ENCODE results near the gene MEMO1. TPM values are rescaled to one million over a fixed set of nuclear protein-coding genes. Genes with fewer than 3 reads are reported as not detected.
A peak's percentile ranks its signal among the peaks of the same experiment; 100 is the strongest.

The MEMO1 gene
- total and polyA plus RNA-seq, 11 donors, result 20.1 to 94.8 (median 53.0) TPM

DNA sequence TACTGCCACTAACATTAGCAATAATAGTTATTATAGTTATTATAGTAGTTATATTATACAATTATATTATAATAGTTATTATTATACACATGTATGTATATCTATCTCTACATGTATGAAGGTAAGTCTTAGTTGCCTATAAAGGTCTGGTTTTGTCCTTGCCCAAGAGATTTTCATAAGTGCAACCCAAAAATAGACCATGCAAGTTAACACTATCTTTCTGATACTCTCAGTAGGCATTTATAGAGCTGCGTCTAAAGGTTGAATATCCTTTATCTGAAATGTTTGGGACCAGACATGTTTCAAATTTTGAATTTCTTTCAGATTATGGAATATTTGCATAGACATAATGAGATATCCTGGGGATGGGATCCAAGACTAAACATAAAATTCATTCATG lies 175.4 kb downstream of the MEMO1 start:
- WGBS, 4 donors, result 51 to 68% (median 58%) methylated on average over 1 of the region's 1 CpG
- H3K4me1 ChIP-seq, result peaks cover 0 to 2% (median 0%) of the 10 kb centered on the region in 12 donors
- intact Hi-C loops (cut with DNase I), result loop anchor here in 1 of 10 donors (10.0 kb wide), 1 partner anchor 1121 kb away; no protein-coding TSS in a partner anchor
- H3K9me3 ChIP-seq, result no peaks in the 10 kb centered on the region
- TF ChIP-seq, protein P1, sequence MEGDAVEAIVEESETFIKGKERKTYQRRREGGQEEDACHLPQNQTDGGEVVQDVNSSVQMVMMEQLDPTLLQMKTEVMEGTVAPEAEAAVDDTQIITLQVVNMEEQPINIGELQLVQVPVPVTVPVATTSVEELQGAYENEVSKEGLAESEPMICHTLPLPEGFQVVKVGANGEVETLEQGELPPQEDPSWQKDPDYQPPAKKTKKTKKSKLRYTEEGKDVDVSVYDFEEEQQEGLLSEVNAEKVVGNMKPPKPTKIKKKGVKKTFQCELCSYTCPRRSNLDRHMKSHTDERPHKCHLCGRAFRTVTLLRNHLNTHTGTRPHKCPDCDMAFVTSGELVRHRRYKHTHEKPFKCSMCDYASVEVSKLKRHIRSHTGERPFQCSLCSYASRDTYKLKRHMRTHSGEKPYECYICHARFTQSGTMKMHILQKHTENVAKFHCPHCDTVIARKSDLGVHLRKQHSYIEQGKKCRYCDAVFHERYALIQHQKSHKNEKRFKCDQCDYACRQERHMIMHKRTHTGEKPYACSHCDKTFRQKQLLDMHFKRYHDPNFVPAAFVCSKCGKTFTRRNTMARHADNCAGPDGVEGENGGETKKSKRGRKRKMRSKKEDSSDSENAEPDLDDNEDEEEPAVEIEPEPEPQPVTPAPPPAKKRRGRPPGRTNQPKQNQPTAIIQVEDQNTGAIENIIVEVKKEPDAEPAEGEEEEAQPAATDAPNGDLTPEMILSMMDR (IDR thresholded peaks at IDR 0.05), result no peak
- TF ChIP-seq POLR2A (IDR thresholded peaks at IDR 0.05), result no peak
- H3K36me3 ChIP-seq, result no peaks in the 10 kb centered on the region
- peak overlapping the region in 1 of 12 donors; percentile 10 for H3K27ac ChIP-seq
- H3K4me3 ChIP-seq, result no peak overlapping the region
- H3K27me3 ChIP-seq, result no peaks in the 10 kb centered on the region
- ATAC-seq, result peak in 1 of 4 donors; percentile 45
- no peak for DNase-seq

DNA sequence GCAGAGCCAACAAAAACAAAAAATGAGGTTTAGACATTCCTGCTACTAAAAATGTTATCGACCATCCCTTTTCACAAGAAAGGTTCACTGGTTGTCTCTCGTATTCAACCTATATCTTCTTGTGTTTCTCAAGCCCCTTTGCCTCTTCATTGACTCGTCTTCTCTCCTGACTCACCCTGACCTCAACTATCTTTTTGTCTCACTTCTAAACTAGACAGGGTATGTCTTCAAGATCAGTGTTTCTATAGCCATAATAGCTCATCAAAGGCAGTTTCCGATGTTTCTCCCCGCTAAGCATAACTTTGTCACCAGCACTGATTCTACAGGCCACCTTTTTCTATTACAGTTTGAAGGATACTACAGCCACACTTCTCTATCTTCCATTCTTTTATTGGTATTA lies 178.4 kb downstream of the MEMO1 start:
- intact Hi-C loops (cut with DNase I), result loop anchor here in 1 of 10 donors (10.0 kb wide), 1 partner anchor 1118 kb away; no protein-coding TSS in a partner anchor
- no peak for ATAC-seq

DNA sequence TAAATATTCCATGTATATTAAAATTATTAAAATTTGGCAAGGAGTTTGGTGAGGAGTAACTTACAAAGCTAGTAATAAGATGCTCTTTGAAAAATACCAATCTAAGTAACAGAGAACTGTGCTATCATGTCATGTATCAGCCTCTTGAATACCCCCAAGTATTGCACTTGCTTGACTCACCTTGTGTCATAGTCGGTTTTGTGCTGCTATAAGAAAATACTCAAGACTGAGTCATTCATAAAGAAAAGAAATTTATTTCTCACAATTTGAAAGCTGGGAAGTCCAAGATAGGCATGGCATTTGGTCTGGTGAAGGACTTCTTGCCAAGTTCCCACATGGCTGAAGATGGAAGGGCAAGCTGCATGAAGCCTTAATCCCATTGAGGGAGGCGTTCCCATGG lies 179.2 kb downstream of the MEMO1 start:
- H3K27ac ChIP-seq, result no peak overlapping the region
- 94 to 98% (median 96%) methylated on average over 2 of the region's 2 CpGs for WGBS, 4 donors

More for the DNA sequence above, 178.4 kb downstream of the MEMO1 start:
- H3K4me3 ChIP-seq, result no peak overlapping the region
- no peak overlapping the region for H3K27ac ChIP-seq
- peaks cover 0 to 2% (median 0%) of the 10 kb centered on the region in 12 donors for H3K4me1 ChIP-seq
- H3K9me3 ChIP-seq, result peaks cover 0 to 11% (median 0%) of the 10 kb centered on the region in 12 donors
- 91 to 94% (median 93%) methylated on average over 5 of the region's 5 CpGs for WGBS, 4 donors
- no peaks in the 10 kb centered on the region for H3K27me3 ChIP-seq
- no peak for TF ChIP-seq POLR2A (IDR thresholded peaks at IDR 0.05)
- TF ChIP-seq, protein P1 (IDR thresholded peaks at IDR 0.05), result no peak
- DNase-seq, result no peak
- H3K36me3 ChIP-seq, result no peaks in the 10 kb centered on the region

DNA sequence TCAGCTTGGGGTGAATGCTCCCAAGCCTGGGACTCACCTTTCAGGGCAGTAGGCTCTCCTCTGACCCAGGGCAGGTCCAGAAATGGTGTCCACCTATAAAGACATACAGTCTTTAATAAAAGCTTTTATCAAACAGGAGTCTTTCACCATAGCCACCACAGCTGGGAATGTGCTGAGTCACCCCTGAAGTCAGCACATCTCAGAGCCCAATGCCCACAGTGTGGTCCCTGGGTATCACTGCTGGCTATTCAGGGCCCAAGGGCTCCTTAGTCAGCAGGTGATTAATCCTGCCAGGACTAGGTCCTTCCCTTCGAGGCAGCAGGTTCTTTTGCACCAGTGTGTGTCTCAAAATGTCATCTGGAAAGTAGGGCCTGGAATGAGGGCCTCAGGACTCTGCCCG lies 181.9 kb downstream of the MEMO1 start:
- WGBS, 4 donors, result 70 to 80% (median 75%) methylated on average over 2 of the region's 2 CpGs
- TF ChIP-seq POLR2A (IDR thresholded peaks at IDR 0.05), result no peak
- TF ChIP-seq, protein P1 (IDR thresholded peaks at IDR 0.05), result no peak
- Histone ChIP-seq H3K4me3 (no peak overlapping the region), H3K36me3 (no peaks in the 10 kb centered on the region), H3K9me3 (peaks cover 0 to 14% (median 0%) of the 10 kb centered on the region in 12 donors), H3K27ac (no peak overlapping the region), H3K27me3 (no peaks in the 10 kb centered on the region), H3K4me1 (no peaks in the 10 kb centered on the region)
- intact Hi-C loops (cut with DNase I), result no loop called here
- peak in 1 of 4 donors; percentile 24 for ATAC-seq
- no peak for DNase-seq

More for the DNA sequence above, 179.2 kb downstream of the MEMO1 start:
- no peaks in the 10 kb centered on the region for H3K27me3 ChIP-seq
- no peaks in the 10 kb centered on the region for H3K4me1 ChIP-seq
- no peak for TF ChIP-seq POLR2A (IDR thresholded peaks at IDR 0.05)
- TF ChIP-seq, protein P1 (IDR thresholded peaks at IDR 0.05), result no peak
- no peak overlapping the region for H3K4me3 ChIP-seq
- H3K36me3 ChIP-seq, result no peaks in the 10 kb centered on the region
- intact Hi-C loops (cut with DNase I), result loop anchor here in 1 of 10 donors (10.0 kb wide), 1 partner anchor 1117 kb away; no protein-coding TSS in a partner anchor
- DNase-seq (no peak), ATAC-seq (no peak)
- H3K9me3 ChIP-seq, result peaks cover 0 to 11% (median 0%) of the 10 kb centered on the region in 12 donors
